ENCODE results near the gene DERL3.

Gene DERL3

GRCh38 chr22:23801238-23801821 is 37.5 kb downstream of the DERL3 start:
- TF ChIP-seq EZH2phosphoT487 (IDR thresholded peaks at IDR 0.05; ENCODE audit: low read depth): no peak
- TF ChIP-seq CTCF (IDR thresholded peaks at IDR 0.05; ENCODE audit: low read depth, low read length): no peak
- peak overlapping the region; percentile 70 for H3K4me2 ChIP-seq (ENCODE audit: low read length)

GRCh38 chr22:23800297-23801237 is 38.2 kb downstream of the DERL3 start:
- Histone ChIP-seq H3K9me3 (ENCODE audit: insufficient read depth, low read length) (no peaks in the 10 kb centered on the region), H3K4me1 (ENCODE audit: low read length) (peaks cover 61% of the 10 kb centered on the region), H3K27ac (ENCODE audit: low read length) (peak overlapping the region; percentile 95), H3K36me3 (replicated peaks; ENCODE audit: low read depth, low read length) (peaks cover 71% of the 10 kb centered on the region), H2AFZ (ENCODE audit: low read depth, low read length) (no peak overlapping the region), H3K4me3 (ENCODE audit: low read length) (peak overlapping the region; percentile 45), H3K27me3 (ENCODE audit: low read depth, low read length) (no peaks in the 10 kb centered on the region), H3K9ac (ENCODE audit: low read length) (peak overlapping the region; percentile 56), H3K79me2 (ENCODE audit: low read length) (peaks cover 8% of the 10 kb centered on the region), H4K20me1 (ENCODE audit: insufficient read depth, low read length) (no peaks in the 10 kb centered on the region), H3K4me2 (ENCODE audit: low read length) (peak overlapping the region; percentile 70)
- TF ChIP-seq CTCF (IDR thresholded peaks at IDR 0.05; ENCODE audit: low read depth, low read length) (no peak), EZH2phosphoT487 (IDR thresholded peaks at IDR 0.05; ENCODE audit: low read depth) (no peak)

More at GRCh38 chr22:23801238-23801821, 37.5 kb downstream of the DERL3 start:
- peaks cover 73% of the 10 kb centered on the region for H3K36me3 ChIP-seq (replicated peaks; ENCODE audit: low read depth, low read length)
- peak overlapping the region; percentile 3; the same call in 1 of the 2 replicates for H3K4me3 ChIP-seq (ENCODE audit: low read length)
- H3K9me3 ChIP-seq (ENCODE audit: insufficient read depth, low read length): no peaks in the 10 kb centered on the region
- no peaks in the 10 kb centered on the region for H4K20me1 ChIP-seq (ENCODE audit: insufficient read depth, low read length)
- peak overlapping the region; percentile 56; the same call in 1 of the 2 replicates for H3K9ac ChIP-seq (ENCODE audit: low read length)
- H3K79me2 ChIP-seq (ENCODE audit: low read length): peaks cover 8% of the 10 kb centered on the region
- no peaks in the 10 kb centered on the region for H3K27me3 ChIP-seq (ENCODE audit: low read depth, low read length)
- peaks cover 69% of the 10 kb centered on the region for H3K4me1 ChIP-seq (ENCODE audit: low read length)
- no peak overlapping the region for H2AFZ ChIP-seq (ENCODE audit: low read depth, low read length)
- peak overlapping the region; percentile 95 for H3K27ac ChIP-seq (ENCODE audit: low read length)

GRCh38 chr22:23796461-23796860 is 42.3 kb downstream of the DERL3 start:
- 0 out of 2 replicates have a peak overlapping the region, but pooled peaks have one; percentile 8 for H3K27ac ChIP-seq (ENCODE audit: low read length)
- TF ChIP-seq EZH2phosphoT487 (IDR thresholded peaks at IDR 0.05; ENCODE audit: low read depth) (no peak), CTCF (IDR thresholded peaks at IDR 0.05; ENCODE audit: low read depth, low read length) (no peak)
- peaks cover 60% of the 10 kb centered on the region for H3K36me3 ChIP-seq (replicated peaks; ENCODE audit: low read depth, low read length)
- no peaks in the 10 kb centered on the region for H3K9me3 ChIP-seq (ENCODE audit: insufficient read depth, low read length)
- H3K4me2 ChIP-seq (ENCODE audit: low read length): no peak overlapping the region
- no peaks in the 10 kb centered on the region for H3K27me3 ChIP-seq (ENCODE audit: low read depth, low read length)
- no peak overlapping the region for H3K4me3 ChIP-seq (ENCODE audit: low read length)
- H3K4me1 ChIP-seq (ENCODE audit: low read length): peaks cover 35% of the 10 kb centered on the region
- H4K20me1 ChIP-seq (ENCODE audit: insufficient read depth, low read length): peaks cover 9% of the 10 kb centered on the region
- H2AFZ ChIP-seq (ENCODE audit: low read depth, low read length): no peak overlapping the region
- no peak overlapping the region for H3K9ac ChIP-seq (ENCODE audit: low read length)
- H3K79me2 ChIP-seq (ENCODE audit: low read length): peaks cover 28% of the 10 kb centered on the region

- Histone ChIP-seq H3K4me1 (ENCODE audit: low read length) (peaks cover 35% of the 10 kb centered on the region), H3K4me3 (ENCODE audit: low read length) (no peak overlapping the region), H4K20me1 (ENCODE audit: insufficient read depth, low read length) (peaks cover 34% of the 10 kb centered on the region), H3K36me3 (replicated peaks; ENCODE audit: low read depth, low read length) (peaks cover 51% of the 10 kb centered on the region), H3K27ac (ENCODE audit: low read length) (no peak overlapping the region), H3K4me2 (ENCODE audit: low read length) (no peak overlapping the region), H3K9ac (ENCODE audit: low read length) (no peak overlapping the region), H3K79me2 (ENCODE audit: low read length) (peaks cover 56% of the 10 kb centered on the region), H2AFZ (ENCODE audit: low read depth, low read length) (no peak overlapping the region), H3K9me3 (ENCODE audit: insufficient read depth, low read length) (no peaks in the 10 kb centered on the region), H3K27me3 (ENCODE audit: low read depth, low read length) (no peaks in the 10 kb centered on the region)
- TF ChIP-seq CTCF (IDR thresholded peaks at IDR 0.05; ENCODE audit: low read depth, low read length) (no peak), EZH2phosphoT487 (IDR thresholded peaks at IDR 0.05; ENCODE audit: low read depth) (no peak)
These were observed 45.5 kb downstream of the DERL3 start for GRCh38 chr22:23793326-23793725.
